ENCODE results near the gene GIPC3. TPM values are rescaled to one million over a fixed set of nuclear protein-coding genes. Genes with fewer than 3 reads are reported as not detected.
A peak's percentile ranks its signal among the peaks of the same experiment; 100 is the strongest.
"Not testable (repeated sequence)": the region's sequence is repeated elsewhere in the genome, so short reads cannot be mapped to it uniquely, and the experiment has no call there.

Gene GIPC3
- total RNA-seq, 1 donor from 2014 or later: 0.19 TPM

DNA sequence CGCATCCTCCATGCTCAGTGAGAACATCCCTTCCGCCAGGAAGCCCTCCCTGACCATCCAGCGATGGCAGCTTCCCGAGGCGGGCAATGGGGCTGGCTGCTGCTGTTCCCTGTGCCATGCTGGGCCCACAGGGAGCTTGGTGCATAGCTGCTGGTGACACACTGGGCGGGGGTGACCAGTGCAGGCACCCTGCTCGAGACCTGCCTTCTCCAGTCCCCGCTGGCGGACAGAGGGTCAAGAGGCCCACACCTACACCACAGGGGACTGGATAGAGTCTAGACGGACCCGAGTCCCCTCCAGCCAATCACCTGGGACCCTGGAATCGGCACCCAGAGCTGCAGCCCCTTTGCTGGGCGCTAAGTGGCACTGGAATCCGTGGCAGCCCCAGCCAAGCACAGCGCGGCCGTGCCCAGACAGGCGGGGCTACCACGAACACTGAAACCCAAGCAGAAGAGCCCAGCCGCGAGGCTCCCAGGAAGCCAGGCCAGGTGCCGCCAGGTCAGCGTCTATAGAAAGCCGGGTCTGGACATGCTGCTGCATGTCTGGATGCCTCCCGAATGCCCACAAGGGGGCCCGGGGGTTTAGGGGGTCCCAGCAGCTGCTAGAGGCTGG is 30.4 kb downstream of the GIPC3 start:
- DNase-seq (ENCODE audit: low read depth): no peak

DNA sequence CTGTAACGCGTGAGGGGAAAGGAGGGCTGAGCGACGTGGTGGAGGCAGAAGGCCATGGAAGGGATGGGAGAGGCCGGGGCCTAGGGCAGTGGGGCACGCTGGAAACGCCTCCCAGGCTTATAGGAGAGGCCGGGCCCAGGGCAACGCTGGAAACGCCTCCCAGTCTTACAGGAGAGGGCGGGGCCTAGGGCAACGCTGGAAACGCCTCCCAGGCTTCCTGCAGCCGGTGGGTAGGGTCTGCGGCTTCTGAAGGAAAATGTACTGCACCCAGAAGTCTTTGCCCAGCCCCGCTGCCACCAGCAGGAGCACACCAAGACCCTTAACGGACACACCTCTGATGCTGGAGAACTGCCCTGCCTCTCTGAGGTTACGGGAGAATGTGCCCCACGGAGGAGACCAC is 32.2 kb downstream of the GIPC3 start:
- no peak for DNase-seq (ENCODE audit: low read depth)

DNA sequence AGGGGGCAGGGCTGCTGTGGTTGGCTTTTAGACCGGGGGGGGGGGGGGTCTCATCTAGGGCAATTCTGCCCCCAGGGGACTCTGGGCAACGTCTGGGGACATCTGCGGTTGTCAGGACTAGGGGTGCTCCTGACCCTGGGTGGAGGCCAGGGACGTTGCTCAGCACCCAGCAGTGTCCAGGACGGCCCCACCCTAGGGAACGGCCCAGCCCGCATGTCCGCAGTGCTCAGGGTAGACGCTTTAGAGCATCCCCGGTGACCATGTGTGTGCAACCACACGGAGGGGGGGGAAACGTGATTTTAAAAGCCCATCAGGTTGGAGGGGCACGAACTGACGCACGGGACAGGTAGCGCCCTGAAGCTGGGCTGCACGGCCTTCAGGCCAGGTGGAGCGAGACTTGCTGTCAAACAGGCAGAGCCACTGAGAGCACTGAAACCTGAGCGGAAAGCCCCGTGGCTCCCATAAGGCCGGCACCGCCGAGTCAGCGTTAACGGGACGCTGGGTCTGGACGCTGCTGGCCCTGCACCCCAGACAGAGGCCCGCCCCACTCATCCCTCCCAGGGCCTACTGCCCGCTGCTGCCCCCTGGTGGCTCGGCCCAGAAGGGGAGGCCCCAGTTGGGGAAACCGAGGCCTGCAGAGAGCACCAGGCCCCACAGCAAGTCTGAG is 33.0 kb downstream of the GIPC3 start:
- peak; percentile 39 for DNase-seq (ENCODE audit: low read depth)

DNA sequence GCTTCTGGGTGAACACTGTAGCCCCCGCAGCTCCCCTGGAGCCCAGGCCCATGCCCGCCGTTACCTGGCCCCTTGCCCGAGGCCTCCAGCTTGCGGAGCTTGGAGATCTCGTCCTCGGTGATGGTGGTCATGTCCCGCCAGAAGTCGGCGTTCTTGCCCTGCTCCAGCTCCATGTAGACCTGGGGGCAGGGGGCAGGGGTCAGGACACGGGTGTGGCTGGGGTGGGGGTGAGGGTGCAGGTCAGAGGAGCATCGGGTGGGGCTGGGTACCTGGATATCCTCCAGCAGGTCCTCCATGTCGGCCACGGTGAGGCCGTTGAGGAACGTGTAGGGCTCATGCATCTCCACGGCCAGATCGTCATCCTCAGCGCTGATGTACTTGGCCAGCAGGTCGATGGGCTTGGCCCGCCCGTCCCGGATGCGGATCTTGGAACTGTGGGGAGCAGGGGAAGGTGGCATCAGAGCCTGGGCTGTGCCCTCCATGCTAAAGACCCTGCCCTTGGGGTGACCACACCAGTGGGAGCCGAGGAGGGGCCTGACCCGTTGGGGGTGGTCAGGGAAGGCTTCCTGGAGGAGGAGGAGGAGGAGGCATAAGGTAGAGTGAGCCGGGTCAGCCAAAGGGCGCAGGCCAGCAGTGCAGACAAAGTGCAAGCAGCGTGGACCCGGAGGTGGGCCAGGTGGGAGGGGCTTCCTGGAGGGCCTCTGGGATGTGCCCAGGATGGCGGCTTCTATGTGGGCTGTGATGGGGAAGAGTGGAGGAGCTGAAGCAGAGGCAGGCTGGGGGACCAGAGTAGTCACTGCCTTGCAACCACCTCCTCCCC is 33.7 kb downstream of the GIPC3 start:
- DNase-seq (ENCODE audit: low read depth): no peak

DNA sequence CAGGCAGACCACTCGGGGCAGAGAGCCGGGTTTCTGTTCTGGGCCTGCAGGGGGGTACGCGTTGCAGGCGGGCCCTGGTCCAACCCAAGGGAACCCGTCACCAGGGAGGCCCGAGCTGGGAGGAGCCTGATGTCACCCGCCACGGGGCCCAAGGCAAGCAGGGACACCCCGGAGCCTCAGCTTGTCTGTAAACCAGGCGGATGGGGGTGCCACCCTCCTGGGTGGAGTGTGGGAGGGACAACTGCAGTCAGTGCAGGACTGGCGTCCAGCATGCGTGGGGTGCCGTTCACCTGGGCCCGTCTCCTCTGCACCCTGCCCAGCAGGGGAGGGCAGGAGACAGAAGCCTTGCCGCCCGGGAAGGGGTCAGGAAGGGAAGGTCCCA is 34.3 kb downstream of the GIPC3 start:
- DNase-seq (ENCODE audit: low read depth): no peak

DNA sequence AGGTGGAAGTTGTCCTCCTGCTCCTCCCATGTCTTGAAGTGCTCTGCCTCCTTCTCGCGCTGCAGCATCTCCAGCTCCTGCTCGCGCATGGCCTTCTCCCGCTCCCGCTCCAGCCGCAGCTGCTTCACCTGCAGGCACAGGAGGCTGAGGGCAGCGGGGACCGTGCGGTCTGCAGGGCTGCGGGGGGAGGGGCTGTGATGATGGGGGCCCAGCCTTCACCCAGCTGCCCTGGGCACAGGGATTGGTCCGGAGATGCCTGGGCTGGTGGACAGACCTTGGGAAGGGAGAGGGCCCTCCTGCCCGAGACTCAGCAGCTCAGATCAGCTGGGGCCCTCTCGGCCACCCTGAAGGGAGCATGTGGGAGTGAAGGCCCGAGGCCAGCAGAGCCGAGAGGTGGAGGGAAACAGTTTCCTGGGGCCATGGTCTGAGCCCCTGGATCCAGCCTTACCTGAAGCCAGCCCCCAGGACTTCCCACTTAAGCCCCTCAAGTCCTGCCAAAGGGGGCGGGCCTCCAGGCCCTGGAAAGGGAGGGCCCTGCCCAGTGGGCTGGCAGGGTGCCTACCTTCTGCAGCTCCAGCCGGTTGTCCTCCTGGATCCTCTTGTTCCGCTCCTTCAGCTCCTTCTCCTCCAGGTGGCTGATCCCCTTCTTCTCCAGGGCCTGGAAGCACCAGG is 35.0 kb downstream of the GIPC3 start:
- no peak for DNase-seq (ENCODE audit: low read depth)

DNA sequence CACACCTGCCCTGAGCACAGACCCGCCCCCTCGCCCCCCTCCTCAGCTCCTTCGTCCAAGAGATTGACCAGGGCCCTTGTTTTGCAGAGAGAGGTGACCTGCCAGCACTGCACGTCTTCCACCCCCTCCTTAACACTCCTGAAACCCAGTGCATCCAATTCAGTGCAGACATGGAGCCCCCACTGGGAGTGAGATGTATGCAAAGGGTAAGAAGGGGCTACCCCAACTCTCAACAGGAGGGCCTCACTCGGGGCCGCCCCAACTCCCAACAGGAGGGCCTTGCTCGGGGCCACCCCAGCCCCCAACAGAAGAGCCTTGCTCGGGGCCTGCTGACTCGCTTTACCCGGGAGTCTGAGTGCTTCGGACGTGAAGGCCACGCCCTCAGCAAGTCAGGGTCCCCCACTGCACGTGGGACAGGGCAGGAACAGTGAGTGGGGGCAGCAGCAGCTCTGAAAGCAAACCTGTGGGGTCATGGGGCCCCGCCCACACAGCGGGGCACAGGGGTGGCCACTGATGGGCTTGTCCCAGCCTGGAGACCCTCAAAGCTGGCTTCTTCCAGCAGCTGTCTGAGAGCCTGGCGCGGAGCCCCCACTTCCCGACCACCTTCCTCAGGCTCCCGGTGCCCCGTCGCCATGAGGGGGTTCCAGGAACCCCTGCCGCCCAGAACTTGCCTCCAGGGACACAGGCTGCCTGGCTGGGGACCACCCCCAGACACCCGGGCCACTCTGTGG is 35.7 kb downstream of the GIPC3 start:
- no peak for DNase-seq (ENCODE audit: low read depth)

DNA sequence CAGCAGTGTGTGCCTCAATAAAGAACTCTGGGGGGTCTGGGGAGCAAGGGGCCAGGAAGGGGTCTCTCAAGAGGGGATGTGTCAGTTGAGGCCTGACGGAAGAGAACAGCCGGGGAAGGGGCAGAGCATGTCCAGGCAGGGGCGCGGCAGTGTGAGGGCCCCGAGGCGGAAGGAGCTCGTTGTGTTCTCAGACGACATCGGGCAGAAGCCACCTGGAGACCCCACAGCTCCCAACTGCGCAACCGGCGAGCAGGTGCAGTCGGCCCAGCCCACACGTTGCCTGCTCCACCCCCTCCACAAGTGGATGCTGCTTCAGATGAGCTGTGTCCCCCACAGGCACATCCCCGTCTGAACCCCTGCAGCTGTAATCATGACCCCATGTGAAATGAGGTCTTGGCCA is 36.4 kb downstream of the GIPC3 start:
- DNase-seq (ENCODE audit: low read depth): no peak

DNA sequence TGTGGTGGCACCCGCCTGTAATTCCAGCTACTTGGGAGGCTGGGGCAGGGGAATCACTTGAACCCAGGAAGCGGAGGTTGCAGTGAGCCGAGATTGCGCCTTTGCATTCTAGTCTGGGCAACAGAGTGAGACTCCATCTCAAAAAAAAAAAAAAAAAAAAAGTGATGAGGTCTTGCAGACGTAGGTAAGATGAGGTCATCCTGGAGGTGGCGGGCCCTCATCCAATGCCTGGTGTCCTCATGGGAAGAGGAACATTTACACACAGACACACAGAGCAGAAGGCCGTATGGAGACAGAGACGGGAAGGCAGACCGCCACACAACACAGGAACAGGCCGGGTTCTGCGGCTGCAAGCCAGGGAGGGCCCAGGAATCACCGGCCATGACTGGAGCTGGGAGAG is 36.9 kb downstream of the GIPC3 start:
- no peak for DNase-seq (ENCODE audit: low read depth)

DNA sequence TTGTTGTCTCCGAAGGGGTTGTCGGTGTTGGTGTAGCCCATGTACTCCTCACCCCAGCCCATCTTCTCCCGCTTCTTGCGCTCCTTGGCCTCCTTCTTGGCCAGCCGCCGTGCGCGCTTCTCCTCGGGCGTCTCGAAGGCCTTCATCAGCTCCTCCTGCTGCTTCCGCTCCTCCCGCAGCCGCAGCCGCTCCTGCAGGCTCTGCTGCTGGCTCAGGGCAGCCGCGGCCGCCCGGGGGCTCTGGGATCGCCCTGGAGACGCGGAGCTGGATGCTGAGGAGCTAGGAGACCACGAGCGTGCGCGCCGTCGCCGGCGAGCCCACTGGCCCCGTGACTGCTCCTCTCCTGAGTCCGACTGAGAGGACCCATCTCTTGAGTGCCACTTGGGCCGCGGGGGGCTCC is 38.4 kb downstream of the GIPC3 start:
- no peak for DNase-seq (ENCODE audit: low read depth)

DNA sequence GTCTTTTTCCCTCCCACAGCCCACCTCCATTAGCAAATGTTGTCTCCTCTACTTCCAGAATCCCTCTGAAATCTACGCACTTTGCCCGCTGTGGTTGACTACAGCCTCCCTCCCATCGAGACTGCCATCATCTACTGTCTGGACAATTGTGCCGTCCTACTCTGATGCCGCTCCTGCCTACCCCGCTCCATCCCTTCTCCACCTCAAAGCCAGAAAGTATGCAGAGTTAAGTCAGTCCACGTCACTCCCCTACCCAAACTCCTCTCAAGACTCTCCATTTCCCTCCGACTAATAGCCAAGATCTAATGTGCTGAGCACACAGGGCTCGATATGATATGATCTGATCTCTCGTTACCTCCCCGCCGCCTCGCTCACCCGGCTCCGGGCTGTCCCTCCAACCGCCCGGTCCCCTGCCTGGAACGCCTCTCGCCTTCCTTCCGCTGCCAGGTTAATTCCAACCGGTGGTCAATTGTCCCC is 40.8 kb downstream of the GIPC3 start:
- no peak for DNase-seq (ENCODE audit: low read depth)

DNA sequence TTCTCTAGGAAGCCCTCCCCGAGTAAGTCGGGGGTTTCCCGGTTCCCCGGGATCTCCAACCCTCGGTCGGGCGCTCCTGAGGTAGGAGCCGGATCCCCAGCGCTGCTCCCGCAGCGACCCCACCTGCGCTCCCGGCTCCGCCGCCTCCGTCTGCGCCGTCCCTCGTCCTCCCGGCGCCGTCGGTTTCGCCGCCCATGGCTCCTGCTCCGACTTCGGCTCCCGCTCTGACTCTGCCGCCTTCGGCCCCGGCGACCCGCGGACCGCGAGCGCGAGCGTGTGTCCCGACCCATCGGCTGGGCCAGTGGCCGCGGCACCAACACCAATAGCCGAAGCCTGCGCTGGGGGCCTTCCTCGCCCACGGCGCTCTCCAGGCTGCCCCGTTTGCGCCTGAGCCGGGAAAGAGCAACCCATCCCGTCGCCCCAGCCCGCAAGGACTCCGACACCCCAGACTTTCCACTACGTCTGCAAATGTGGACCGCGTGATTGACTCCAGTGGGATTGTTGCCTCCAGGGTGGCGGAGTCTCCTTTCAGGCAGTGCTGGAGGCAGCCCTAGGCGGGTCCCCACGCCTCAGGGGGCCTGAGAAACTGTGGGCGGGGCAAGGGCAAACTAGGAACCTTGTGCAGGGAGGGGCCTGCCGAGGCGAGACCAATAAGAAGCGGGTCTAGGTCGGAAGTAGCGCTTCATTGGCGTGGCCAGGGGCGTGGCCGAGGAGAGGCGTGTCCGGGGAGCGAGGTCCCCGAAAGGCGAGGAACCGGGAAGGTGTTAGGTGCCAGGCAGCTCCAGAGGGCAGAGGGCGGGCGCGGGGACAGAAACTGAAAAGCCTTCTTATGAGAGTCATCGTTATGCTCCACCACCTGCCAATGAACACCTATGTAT is 41.4 kb downstream of the GIPC3 start, which contains the start of gene CACTIN:
Gene CACTIN, minus strand, starts transcription at position 318 of the 878 bp plus-strand sequence. Its CDS starts 28 bp downstream, at position 290.
- DNase-seq (ENCODE audit: low read depth): peak; percentile 99

DNA sequence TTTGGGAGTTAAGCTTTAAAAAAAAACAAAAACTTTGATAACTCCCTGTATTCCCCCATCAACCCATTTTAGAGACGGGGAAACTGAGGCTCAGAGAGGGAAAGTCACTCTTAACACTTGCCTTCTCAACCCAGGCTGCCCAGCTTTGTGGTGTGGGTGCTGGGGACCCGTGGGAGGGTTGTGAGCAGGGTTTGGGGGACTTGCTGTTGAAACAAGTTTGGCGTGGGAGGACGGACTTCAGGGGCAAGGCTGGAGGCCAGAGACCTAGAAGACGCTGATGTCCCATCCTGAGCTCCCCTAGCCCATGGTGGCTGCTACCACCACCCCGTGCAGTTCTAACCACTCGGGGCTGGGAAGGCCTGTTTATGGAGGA is 42.1 kb downstream of the GIPC3 start:
- DNase-seq (ENCODE audit: low read depth): no peak

DNA sequence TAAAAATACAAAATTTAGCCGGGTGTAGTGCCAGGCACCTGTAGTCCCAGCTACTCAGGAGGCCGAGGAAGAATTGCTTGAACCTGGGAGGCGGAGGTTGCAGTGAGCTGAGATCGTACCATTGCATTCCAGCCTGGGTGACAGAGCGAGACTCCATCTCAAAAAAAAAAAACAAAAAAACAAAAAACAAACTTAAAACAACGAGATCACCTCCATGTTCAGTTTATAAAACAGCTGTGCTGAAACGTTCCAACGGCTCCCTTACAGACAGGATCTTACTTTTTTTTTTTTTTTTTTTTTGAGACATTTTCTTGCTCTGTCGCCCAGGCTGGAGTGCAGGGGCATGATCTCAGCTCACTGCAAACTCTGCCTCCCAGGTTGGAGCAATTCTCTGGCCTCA is 43.5 kb downstream of the GIPC3 start:
- not testable (repeated sequence) for DNase-seq (ENCODE audit: low read depth)

DNA sequence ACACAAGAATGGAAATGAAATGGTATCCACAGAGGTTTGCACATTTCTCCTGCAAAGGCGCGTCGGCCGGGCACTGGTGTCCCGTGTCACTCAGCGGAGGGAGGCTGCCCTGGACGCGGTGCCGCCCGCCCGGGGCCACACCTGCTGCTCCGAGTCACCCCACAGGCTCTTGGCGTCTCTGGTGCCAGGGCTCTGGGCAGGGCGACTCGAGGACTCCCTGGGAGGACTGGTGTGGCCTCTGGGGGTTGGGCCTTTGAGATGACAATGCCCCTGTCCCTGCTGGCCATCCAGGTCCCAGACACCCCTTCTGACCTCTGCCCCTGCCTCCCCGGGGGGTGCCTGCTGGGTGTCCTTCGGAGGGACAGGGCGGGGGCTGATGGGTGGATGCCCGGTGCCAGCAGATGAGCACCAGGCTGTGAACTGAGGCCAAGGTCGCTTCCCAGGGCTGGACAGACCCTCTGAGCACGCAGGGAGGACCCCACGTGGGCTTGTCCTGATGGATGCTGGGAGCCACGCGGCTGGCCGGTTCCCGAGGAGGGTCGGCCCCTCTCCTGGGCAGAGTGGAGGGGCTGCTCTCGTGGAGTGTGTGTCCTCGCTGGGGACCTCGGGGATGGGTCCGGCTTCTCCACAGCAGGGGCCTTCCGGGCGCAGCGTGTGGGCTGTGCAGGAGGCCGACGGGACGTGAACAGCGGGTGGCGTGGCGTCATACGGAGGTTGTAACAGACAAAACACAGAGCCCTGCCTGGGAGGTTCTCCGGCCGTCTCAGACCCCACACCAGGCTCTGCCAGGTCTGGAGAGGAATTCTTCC is 46.0 kb downstream of the GIPC3 start:
- DNase-seq (ENCODE audit: low read depth): peak; percentile 34

DNA sequence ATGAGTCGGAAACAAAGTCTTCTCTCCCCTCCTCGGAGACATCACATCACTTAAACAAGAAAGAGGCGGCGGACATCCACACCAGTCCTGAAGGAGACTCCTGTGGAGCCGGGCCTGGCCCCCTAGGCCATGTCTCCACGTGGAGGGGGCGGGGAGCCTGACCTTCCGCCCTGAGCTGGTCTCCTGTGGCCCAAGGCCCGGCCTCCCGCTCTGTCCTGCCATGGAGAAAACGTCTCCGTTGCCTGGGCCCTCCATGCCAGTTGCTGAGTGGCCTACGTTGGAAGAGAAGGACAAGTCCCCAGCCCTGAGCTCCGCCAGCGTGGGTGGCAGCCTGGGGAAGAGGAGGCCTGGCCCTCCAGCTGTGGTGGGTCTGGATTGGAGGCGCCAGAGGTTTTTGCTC is 46.8 kb downstream of the GIPC3 start:
- no peak for DNase-seq (ENCODE audit: low read depth)

DNA sequence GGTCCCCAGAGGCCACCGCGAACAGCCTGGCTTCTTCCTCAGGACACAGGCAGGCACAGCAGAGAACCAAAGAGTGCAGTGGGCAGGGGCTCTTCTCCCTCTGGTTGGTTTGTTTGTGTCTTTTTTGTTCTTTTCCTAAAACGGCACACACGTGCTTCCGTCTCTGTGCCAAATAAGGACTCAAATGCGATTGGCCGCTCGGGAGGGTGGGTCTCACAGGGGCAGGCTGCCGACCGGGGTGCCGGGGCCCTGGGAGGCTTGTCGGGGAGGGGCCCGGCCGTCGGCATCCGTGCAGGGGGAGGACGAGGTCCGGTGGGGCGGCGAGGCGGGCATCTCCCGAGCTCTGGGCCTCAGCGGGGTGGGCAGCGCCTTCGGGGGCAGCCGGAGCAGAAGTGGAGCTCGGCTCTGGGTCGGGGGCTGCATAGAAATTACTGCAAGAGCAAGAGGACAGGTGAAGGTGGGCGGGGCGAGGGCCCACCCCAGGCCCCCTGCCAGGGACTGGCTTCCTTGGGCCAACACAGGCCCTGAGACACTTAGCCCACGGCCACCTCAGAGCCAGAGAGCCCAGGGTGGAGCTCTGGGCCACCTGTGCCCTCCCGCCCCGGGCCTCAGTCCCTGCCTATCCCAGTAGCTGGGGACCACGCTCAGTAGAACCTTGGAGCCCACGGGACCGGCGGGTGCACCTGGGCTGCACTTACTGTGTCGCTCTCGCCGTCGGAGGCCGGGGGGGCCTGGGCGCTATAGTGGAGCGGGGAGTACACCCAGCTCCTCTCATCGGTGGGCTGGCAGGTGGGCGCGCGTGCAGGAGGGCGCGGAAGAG is 47.7 kb downstream of the GIPC3 start:
- no peak for DNase-seq (ENCODE audit: low read depth)

DNA sequence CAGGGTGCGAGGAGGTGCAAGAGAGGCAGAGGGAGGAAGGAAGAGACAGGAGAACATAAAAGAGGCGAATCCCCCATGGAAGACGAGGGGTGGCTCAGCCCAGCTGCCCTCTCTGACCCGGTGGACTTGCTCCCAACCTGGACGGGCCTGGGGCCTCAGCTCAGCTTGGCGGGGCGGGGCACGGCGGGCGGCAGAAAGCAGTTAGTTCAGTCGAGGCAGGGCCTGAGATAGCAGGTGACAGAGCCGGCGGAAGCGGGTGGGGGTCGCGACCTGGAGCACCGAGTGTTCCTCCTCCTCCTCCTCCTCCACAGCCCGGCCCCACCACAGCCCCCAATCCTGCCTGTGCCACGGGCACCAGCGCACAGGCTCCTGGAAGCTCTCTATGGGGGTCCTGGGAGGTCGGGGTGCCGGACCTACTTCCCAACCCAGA is 48.3 kb downstream of the GIPC3 start:
- DNase-seq (ENCODE audit: low read depth): no peak

Data from myocyte (in vitro differentiated cells).